Pancreas (tissue), 10 donors: Measurements from ENCODE around the gene CCDC7. TPM values are rescaled to one million over a fixed set of nuclear protein-coding genes. Genes with fewer than 3 reads are reported as not detected.
"Not testable (repeated sequence)": the region's sequence is repeated elsewhere in the genome, so short reads cannot be mapped to it uniquely, and the experiment has no call there.

Source experiments
- ATAC-seq, 4 donors: fragments of 200-7000 bp; cut with Tn5 transposase; one replicate each; pipeline versions ENCODE4 v1.8.0 to v1.9.1; 2020; ENCODE audit warnings: mild to moderate bottlenecking in 4 of 4, moderate library complexity in 4 of 4
- DNase-seq, 6 donors: peaks; one replicate each; pipeline ENCODE4 v3.0.0-alpha.2; 2020
- FAIRE-seq: peaks from 2 replicates; lab custom pipeline; 2012; peaks lifted over from hg19 to GRCh38; lab: Jason Lieb, UNC
- H3K27ac ChIP-seq, 4 donors: fragments of 200-600 bp; sonication (generic); 1 replicate in 3 of 4; 2 replicates in 1 of 4; pipeline versions ENCODE4 v1.5.0 to v1.8.0; 2020
- H3K27me3 ChIP-seq, 4 donors: fragments of 200-600 bp; one replicate each; pipeline ENCODE4 v1.8.0; 2021
- H3K36me3 ChIP-seq, 3 donors: fragments of 200-600 bp; sonication (generic) in 1 of 3; one replicate each; pipeline versions ENCODE4 v1.5.0 to v1.8.0; 2020 to 2021
- H3K4me1 ChIP-seq, 3 donors: fragments of 200-600 bp; one replicate each; pipeline ENCODE4 v1.8.0; 2021
- H3K4me3 ChIP-seq, 4 donors: fragments of 200-600 bp; sonication (generic) in 2 of 4; one replicate each; pipeline versions ENCODE4 v1.5.0 to v1.8.0; 2020 to 2021
- H3K9me3 ChIP-seq, 4 donors: fragments of 200-600 bp; one replicate each; pipeline ENCODE4 v1.8.0; 2021
- WGBS, 2 donors: extraction: QIAGEN DNeasy Blood & Tissue Kit; methylation state at CpG; one replicate each; pipeline ENCODE4 v1.1.7; 2013; 5-methylcytosine and 5-hydroxymethylcytosine counted together
- intact Hi-C, 3 donors: fragments of 100-400 bp; cut with DNase I; formaldehyde crosslinking; loops; one replicate each; pipeline versions ENCODE4 v1.11.1 to v1.14.2; 2022
- polyA plus RNA-seq, 2 donors: library from polyadenylated mRNA; stranded (reverse); fragments of 200-250 nt; gene quantifications; one replicate each; pipeline ENCODE4 v1.2.3, GENCODE V29; 2013
- total RNA-seq, 6 donors: library from RNA; stranded (reverse); fragmentation: NEBNext Ultra II Directional in 4 of 6; extraction: Animal tissue kit (Norgen Biotek cat#: 25700) in 4 of 6; gene quantifications; one replicate each; pipeline versions ENCODE4 v1.2.1 to v1.2.4, GENCODE V29; 2021 to 2023
- TF ChIP-seq, protein P1 (sequence below), 4 donors: fragments of 200-600 bp; sonication (generic) in 3 of 4; IDR thresholded peaks; one replicate each; pipeline versions ENCODE4 v1.5.0 to v1.8.0; 2021; ENCODE audit warnings: antibody characterized with exemption in 4 of 4
- donor health status: healthy with polysubstance abuse.
- donor health status: DM: no; HTN: no; CAD: no; lungs with moderate emphysema.
- donor health status: DM: no; HTN: no; CAD: no.
- donor health status: control.
- donor health status: control.
- donor health status: Bipolar disorder and iron deficiency.
- donor health status: DM: yes; HTN: yes; CAD: no.
- donor health status: DM: no; HTN: no; CAD: no.
- donor health status: DM: no; HTN: no; CAD: no.
- donor health status: DM: yes; HTN: yes; CAD: no.

The CCDC7 gene
- total and polyA plus RNA-seq, 8 donors, result 1.8 to 15.8 (median 7.8) TPM

DNA sequence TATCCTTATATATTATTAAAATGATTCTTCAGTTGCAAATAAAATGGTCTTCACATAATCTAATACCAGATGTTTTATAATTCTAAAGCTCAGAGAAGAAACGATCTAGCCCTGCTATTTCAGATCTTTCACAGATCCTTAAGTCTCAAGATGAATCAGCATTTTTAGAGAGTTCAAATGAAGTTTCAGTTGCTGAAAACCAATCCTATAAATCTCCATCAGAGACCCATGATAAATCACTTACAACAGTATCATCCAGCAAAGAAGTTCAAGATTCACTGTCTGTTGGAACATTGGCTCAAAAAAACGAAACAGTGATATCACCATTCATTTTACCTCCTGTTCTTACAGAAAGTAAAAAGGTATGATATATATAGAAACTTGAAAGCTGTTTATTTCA is 137.0 kb downstream of the CCDC7 start:
- intact Hi-C loops, result no loop called here
- WGBS, 2 donors, result 71 to 87% methylated on average over 2 of the region's 2 CpGs
- FAIRE-seq, result no peak
- no peak for DNase-seq
- no peak overlapping the region for H3K4me3 ChIP-seq
- no peaks in the 10 kb centered on the region for H3K9me3 ChIP-seq
- no peaks in the 10 kb centered on the region for H3K27me3 ChIP-seq
- no peak overlapping the region for H3K27ac ChIP-seq
- TF ChIP-seq, protein P1, sequence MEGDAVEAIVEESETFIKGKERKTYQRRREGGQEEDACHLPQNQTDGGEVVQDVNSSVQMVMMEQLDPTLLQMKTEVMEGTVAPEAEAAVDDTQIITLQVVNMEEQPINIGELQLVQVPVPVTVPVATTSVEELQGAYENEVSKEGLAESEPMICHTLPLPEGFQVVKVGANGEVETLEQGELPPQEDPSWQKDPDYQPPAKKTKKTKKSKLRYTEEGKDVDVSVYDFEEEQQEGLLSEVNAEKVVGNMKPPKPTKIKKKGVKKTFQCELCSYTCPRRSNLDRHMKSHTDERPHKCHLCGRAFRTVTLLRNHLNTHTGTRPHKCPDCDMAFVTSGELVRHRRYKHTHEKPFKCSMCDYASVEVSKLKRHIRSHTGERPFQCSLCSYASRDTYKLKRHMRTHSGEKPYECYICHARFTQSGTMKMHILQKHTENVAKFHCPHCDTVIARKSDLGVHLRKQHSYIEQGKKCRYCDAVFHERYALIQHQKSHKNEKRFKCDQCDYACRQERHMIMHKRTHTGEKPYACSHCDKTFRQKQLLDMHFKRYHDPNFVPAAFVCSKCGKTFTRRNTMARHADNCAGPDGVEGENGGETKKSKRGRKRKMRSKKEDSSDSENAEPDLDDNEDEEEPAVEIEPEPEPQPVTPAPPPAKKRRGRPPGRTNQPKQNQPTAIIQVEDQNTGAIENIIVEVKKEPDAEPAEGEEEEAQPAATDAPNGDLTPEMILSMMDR (IDR thresholded peaks at IDR 0.05), result no peak
- no peaks in the 10 kb centered on the region for H3K4me1 ChIP-seq
- H3K36me3 ChIP-seq, result no peaks in the 10 kb centered on the region
- ATAC-seq, result no peak

DNA sequence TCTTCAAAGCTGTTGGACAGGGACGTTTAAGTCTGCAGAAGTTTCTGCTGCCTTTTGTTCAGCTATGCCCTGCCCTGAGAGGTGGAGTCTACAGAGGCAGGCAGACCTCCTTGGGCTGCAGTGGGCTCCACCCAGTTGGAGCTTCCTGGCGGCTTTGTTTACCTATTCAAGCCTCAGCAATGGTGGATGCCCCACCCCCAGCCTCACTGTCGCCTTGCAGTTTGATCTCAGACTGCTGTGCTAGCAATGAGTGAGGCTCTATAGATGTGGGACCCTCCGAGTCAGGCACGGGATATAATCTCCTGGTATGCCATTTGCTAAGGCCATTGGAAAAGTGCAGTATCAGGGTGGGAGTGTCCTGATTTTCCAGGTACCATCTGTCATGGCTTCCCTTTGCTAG is 152.1 kb downstream of the CCDC7 start:
- H3K9me3 ChIP-seq, H3K4me1 ChIP-seq, H3K4me3 ChIP-seq, H3K36me3 ChIP-seq, FAIRE-seq, H3K27ac ChIP-seq, DNase-seq, ATAC-seq, intact Hi-C loops, H3K27me3 ChIP-seq: not testable (repeated sequence)
- WGBS, 2 donors, result 72 to 89% methylated on average over 4 to 5 of the region's 5 CpGs

DNA sequence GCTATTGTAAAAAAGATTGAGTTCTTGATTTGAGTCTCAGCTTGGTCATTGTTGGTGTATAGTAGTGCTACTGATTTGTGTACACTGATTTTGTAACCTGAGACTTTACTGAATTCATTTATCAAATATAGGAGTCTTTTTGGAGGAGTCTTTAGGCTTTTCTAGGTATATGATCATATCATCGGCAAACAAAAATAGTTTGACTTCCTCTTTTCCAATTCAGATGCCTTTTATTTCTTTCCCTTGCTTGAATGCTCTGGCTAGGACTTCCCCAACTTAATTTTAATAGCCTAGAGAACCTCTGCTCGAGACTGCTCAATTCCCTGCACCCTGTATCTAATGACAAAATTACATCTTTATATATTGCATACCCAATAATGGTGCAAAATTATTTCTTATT is 154.4 kb downstream of the CCDC7 start:
- FAIRE-seq (no peak), ATAC-seq (no peak), DNase-seq (no peak)
- no peaks in the 10 kb centered on the region for H3K27me3 ChIP-seq
- H3K36me3 ChIP-seq, result no peaks in the 10 kb centered on the region
- no peaks in the 10 kb centered on the region for H3K4me1 ChIP-seq
- H3K4me3 ChIP-seq, result no peak overlapping the region
- H3K27ac ChIP-seq, result no peak overlapping the region
- no peaks in the 10 kb centered on the region for H3K9me3 ChIP-seq
- intact Hi-C loops, result no loop called here
- 64 to 73% methylated on average over 2 of the region's 2 CpGs for WGBS, 2 donors
- TF ChIP-seq, protein P1 (IDR thresholded peaks at IDR 0.05), result no peak

DNA sequence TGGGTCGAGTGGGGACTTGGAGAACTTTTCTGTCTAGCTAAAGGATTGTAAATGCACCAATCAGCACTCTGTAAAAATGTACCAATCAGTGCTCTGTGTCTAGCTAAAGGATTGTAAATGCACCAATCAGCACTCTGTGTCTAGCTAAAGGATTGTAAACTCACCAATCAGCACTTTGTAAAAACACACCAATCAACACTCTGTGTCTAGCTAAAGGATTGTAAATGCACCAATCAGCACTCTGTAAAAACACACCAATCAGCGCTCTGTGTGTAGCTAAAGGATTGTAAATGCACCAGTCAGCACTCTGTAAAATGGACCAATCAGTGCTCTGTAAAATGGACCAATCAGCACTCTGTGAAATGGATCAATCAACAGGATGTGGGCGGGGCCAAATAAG is 155.6 kb downstream of the CCDC7 start:
- H3K27ac ChIP-seq, ATAC-seq, H3K36me3 ChIP-seq, H3K27me3 ChIP-seq, intact Hi-C loops, FAIRE-seq, H3K4me3 ChIP-seq, DNase-seq, H3K9me3 ChIP-seq, H3K4me1 ChIP-seq: not testable (repeated sequence)
- WGBS, 2 donors, result 73 to 84% methylated on average over 3 of the region's 3 CpGs

DNA sequence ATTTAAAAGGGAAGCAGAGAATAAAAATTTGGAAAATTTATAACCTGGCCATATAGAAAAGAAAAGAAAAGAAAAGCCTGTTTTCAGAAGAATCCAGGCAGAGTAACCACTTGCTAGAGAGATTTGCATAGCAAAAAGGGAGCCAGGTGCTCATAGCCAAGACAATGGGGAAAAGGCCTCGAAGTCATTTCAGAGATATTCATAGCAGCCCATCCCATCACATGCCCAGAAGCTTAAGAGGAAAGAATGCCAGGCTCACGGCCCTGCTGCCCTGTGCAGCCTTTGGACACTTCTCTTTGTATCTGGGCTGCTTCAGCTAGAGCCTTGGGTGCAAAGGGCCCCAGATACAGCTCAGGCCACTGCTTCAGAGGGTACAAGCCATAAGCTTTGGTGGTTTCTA is 159.8 kb downstream of the CCDC7 start:
- Histone ChIP-seq H3K27ac (no peak overlapping the region), H3K9me3 (no peaks in the 10 kb centered on the region), H3K4me3 (no peak overlapping the region), H3K4me1 (no peaks in the 10 kb centered on the region), H3K36me3 (no peaks in the 10 kb centered on the region), H3K27me3 (no peaks in the 10 kb centered on the region)
- DNase-seq (no peak), FAIRE-seq (no peak), ATAC-seq (no peak)
- 82 to 83% methylated on average over 2 of the region's 2 CpGs for WGBS, 2 donors
- TF ChIP-seq, protein P1 (IDR thresholded peaks at IDR 0.05), result no peak
- intact Hi-C loops, result no loop called here

DNA sequence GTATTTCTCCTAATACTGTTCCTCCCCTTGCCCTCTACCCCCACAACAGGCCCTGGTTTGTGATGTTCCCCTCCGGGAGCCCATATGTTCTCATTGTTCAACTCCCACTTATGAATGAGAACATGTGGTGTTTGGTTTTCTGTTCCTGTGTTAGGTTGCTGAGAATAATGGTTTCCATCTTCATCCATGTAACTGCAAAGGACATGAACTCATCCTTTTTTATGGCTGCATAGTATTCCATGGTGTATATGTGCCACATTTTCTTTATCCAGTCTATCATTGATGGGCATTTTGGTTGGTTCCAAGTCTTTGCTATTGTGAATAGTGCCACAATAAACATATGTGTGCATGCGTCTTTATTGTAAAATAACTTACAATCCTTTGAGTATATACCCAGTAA is 164.6 kb downstream of the CCDC7 start:
- H3K36me3 ChIP-seq, FAIRE-seq, H3K4me1 ChIP-seq, H3K27me3 ChIP-seq, DNase-seq, H3K27ac ChIP-seq, intact Hi-C loops, H3K4me3 ChIP-seq, H3K9me3 ChIP-seq, ATAC-seq: not testable (repeated sequence)
- WGBS, 2 donors, result 91 to 100% methylated on average over 2 of the region's 2 CpGs
